ENCODE measurements around the gene MYZAP.

DNA sequence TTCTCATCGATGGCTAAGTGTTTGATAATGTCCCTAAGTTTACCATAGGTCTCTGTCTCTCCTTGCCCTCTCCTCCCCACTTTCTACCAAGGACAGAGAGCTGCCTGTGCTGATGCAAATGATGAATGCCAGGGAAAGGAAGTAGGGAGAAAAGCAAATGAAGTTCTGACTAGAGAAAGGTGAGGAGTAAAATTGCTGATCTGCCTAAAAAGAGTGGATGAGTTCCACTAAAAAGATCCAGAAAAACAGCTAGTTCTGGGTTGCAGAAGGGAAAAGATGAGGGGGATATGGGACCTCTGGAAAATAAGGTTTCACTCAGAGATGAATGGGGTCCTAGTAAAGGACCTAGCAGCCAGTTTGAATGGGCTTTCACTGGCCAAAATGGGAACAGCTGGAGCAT is 13.8 kb downstream of the MYZAP start:
- TF ChIP-seq, protein P1, sequence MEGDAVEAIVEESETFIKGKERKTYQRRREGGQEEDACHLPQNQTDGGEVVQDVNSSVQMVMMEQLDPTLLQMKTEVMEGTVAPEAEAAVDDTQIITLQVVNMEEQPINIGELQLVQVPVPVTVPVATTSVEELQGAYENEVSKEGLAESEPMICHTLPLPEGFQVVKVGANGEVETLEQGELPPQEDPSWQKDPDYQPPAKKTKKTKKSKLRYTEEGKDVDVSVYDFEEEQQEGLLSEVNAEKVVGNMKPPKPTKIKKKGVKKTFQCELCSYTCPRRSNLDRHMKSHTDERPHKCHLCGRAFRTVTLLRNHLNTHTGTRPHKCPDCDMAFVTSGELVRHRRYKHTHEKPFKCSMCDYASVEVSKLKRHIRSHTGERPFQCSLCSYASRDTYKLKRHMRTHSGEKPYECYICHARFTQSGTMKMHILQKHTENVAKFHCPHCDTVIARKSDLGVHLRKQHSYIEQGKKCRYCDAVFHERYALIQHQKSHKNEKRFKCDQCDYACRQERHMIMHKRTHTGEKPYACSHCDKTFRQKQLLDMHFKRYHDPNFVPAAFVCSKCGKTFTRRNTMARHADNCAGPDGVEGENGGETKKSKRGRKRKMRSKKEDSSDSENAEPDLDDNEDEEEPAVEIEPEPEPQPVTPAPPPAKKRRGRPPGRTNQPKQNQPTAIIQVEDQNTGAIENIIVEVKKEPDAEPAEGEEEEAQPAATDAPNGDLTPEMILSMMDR (IDR thresholded peaks at IDR 0.05; ENCODE audit: borderline replicate concordance, extremely low read depth, low read length, poor library complexity, severe bottlenecking): no peak
- no peak for TF ChIP-seq EZH2 (IDR thresholded peaks at IDR 0.05; ENCODE audit: borderline replicate concordance, low read depth, low read length, severe bottlenecking)
